HG02938 (cell line): ENCODE results near the gene FLYWCH2.
"Not testable (repeated sequence)": the region's sequence is repeated elsewhere in the genome, so short reads cannot be mapped to it uniquely, and the experiment has no call there.

Experiments used
- ATAC-seq: cut with Tn5 transposase; IDR thresholded peaks from one replicate; pipeline ENCODE4 v1.9.1; 2021; ENCODE audit warnings: mild to moderate bottlenecking, moderate library complexity; ENCODE audit not compliant: unreplicated experiment

FLYWCH2 gene

DNA sequence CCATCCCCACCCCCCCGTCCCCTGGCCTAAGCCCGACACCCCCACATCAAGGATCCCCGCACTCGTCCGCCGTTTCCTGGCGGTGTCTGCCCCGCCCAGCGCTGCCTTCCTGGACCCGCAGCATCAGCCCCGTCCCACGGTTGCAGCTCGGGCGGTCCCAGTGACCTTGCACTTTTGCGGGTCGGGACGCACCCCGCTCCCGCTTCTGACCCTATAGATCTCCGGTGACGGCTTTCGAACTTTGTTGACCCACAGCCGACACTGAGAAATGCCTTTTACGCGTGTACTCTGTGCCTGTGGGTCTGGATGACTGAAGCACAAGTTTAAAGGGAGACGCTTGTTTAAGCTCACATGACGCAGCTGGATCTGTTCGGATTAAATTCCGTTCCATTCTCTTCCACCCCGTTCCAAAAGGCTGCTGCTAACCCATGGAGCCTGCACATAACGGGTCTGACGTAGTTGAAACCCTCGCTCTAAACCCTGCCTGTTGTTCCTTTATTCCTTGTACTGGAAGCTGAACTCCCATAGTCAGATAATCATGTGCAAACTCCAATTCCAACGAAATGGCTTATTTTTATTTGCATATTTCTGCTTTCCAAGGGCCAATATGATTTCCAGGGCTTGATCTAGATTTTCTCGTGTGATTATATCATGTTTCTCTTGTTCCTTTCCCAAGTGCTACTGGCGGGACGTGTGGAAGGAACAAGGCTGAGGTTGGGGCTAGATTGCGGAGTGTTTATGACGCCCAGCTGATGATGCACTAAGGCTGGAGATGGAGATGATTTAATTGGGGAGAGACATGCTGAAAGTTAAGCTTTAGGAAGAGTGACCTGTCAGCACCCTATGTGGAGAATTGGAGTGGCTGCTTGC, 29.6 kb downstream of the FLYWCH2 start:
- no peak for ATAC-seq

DNA sequence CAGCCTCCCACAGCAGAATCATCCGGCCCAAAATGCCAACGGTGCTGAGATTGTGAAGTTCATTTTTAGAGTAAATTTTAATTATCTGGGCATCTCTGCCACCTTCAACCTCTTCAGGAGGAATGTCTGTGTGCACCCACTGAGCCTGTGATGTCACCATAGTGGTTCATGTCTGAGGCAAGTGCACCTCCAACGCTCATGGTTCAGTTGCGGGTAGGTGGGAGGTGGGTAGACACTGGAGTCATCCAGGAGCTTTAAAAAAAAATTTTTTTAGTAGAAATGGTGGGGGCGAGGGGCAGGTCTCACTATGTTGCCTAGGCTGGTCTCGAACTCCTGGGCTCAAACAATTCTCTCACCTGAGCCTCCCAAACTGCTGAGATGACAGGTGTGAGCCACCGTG, 30.6 kb downstream of the FLYWCH2 start:
- no peak for ATAC-seq

DNA sequence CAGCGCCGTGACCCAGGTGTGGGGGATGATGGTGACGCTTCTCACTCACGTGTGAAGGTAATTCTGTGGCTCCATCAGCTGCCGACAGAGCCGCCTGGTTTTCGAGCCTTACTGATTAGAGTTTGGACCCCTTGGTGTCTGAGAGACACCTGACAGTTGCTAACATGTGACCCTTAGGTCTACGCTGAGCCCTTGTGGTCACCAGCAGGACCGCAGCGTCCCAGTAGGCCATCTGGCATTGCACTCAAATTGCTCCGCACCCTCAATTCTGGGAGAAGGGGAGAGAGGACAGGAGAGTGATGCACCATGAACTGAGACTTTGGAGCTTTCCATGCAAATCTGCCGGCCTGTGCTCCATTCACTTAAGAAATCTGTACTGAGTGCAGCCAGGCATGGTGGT, 31.2 kb downstream of the FLYWCH2 start:
- no peak for ATAC-seq

DNA sequence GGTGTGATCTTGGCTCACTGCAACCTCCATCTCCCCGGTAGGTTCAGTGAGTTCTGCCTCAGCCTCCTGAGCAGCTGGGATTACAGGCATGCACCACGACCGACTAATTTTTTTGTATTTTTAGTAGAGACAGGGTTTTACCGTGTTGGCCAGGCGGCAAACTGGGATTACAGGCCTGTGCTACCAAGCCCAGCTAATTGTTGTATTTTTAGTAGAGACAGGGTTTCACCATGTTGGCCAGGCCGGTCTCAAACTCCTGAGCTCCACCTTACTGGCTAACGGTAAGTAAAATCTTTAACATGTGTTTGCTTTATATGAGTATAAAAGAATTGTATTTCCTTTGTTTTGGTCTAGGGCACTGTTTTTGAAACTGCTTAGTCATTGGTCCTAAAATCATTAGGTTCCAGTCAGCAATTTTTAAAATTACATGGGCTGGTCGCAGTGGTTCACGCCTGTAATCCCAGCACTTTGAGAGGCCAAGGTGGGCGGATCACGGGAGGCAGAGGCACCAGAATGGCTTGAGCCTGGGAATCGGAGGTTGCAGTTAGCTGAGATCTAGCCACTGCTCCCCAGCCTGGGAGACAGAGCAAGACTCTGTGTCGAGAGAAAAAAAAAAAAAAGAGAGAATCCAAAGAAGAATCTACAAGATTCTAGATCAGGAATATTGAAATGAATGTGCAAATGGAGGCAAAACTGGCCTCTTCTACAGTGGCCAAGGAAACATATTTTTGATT, 32.3 kb downstream of the FLYWCH2 start:
- no peak for ATAC-seq

DNA sequence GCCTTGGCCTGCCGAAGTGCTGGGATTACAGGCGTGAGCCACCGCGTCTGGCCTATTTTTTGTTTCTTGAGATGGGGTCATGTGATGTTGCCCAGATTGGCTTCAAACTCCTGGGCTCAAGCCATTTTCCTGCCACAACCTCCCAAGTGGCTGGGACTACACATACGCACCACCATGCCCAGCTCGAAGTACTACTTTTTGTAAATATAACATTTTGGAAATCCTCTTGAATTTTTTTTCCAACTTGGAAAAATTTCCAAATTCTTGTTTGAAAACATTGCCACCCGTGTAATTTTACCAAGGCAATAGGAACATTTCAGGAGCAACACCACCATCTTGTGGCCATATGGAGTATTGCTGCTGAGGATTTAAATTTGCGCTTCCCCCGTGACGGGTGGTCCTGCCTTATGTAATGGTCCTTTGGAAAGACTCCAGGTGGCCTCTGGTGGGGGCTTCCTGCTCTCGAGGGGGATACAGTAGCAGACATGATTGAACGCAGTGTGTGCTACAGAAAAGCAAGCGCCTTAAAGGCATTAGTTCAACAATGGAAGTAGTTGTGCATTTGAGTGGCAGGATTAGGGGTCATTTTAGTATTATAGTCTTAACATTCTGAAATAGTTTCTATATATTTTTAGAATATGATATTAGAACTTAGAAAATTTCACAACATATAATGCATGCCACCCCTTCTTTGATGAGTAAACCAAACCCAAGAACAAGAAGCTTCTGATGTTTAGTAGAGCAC, 36.7 kb downstream of the FLYWCH2 start:
- ATAC-seq, result no peak

DNA sequence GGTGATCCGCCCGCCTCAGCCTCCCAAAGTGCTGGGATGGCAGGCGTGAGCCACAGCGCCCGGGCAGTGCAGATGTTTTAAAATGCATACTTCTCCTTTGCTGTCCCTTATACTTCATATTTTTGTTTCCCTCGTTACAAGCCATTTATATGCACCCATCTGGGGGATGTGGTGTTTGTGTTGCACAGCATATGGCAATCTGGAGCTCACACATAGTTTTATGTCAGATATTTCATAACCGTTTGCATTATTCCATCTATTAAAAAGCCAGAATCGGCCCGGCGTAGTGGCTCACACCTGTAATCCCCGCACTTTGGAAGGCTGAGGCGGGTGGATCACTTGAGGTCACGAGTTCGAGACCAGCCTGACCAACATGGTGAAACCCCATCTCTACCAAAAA, 40.5 kb downstream of the FLYWCH2 start:
- ATAC-seq, result no peak

DNA sequence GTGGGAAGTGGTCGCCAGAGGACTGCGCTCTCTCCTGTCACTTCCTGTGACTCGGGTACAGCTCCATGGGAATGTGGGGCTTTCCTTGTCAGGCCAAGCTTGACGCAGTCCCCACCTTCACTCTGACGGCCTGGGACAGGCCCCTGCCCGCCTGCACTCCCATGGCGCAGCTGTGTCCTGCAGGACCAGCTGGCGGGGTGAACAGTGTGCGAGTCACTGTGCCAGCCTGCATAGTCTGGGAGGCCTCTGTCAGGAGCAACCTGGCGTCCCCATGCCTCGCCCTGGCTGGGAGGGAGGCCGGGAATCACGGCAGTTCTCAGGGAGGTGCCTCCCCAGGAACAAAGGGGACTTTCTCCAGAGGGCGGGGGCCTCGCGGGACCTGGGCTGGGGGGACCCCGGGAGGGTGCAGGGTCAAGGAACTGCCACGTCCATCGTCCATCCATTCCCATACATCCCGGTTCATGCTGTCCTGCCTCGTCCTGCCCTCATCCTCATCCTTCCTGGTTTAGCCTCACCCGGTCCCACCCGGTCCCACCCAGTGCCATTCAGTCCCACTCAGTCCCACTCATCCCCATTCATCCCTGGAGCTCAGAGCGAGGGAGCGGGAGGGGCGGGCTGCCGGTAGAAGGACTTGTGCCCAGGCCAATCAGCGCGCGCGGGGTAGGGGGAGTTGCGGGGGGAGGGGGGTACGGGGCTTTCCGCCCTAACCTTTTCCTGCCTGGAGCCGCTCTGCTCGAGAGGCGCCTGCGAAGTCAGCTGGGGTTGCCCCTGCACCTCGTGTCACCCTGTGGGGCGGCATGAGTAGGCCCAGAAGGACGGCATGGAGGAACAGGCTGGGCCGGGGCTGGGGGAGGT, 42.1 kb downstream of the FLYWCH2 start:
- no peak for ATAC-seq

DNA sequence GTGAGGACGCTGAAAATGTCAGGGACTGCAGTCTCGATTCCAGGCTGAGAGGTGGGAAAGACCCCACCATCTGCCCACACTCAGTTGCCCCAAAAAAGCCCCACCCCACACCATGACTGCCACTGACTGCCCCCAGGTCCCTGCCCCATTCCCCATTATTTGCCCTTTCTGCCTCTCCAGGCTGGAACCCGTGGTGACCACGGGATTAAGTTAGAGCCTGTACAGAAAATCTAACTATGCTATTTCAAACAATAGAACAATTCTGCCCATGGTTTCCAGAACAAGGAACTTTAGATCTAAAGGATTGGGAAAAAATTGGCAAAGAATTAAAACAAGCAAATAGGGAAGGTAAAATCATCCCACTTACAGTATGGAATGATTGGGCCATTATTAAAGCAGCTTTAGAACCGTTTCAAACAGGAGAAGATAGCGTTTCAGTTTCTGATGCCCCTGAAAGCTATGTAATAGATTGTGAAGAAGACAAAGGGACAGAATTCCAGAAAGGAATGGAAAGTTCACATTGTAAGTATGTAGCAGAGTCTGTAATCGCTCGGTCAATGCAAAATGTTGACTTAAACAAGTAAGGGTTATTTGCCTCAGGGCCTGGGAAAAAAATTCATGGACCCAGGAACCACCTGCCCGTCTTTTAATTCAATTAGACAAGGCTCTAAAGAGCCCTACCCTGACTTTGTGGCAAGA, 43.1 kb downstream of the FLYWCH2 start:
- no peak for ATAC-seq

DNA sequence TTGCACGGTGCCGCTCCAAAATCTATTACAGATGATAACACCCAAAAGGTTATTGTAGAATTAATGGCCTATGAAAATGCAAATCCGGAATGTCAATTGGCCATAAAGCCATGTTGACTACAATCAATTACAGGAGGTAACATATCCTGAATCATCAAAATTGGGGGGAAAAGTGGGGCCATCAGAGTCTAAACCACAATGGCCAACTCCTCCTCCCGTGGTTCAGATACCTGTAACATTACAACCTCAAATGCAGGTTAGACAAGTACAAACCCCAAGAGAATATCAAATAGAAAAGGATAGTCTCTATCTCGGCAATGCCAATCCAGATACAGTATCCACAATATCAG, 43.6 kb downstream of the FLYWCH2 start:
- no peak for ATAC-seq

DNA sequence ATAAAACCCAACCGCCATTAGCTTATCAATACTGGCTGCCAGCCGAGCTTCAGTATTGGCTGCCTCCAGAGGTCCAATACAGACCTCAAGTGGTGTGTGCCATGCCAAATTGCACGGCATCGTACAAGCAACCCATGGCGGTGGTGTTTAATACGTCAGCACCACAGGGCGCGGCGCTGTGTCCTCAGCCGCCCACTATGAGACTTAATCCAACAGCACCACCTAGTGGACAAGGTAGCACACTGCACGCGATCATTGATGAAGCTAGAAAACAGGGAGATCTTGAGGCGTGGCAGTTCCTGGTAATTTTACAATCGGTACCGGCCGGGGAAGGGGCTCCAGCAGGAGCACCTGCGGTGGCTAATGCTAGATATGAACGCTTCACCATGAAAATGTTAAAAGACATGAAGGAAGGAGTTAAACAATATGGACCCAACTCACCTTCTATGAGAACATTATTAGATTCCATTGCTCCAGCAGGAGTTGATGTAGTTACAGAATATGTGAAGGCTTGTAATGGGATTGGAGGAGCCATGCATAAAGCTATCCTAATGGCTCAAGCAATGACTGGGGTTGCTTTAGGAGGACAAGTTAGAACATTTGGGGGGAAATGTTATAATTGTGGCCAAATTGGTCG, 44.1 kb downstream of the FLYWCH2 start:
- no peak for ATAC-seq

DNA sequence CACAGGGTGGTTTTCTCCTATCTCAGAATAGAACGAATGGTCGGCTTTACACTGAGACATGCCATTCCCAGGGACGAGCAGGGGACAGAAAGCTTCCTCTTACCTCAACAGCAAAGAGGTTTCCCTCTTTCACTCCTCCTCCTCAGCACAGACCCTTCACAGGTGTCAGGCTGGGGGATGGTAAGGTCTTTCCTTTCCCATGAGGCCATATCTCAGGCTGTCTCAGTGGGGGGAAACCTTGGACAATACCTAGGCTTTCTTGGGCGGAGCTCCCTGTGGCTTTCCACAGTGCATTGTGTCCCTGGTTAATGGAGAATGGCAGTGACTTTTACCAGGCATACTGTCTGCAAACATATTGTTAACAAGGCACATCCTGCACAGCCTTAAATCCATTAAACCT, 45.1 kb downstream of the FLYWCH2 start:
- not testable (repeated sequence) for ATAC-seq

DNA sequence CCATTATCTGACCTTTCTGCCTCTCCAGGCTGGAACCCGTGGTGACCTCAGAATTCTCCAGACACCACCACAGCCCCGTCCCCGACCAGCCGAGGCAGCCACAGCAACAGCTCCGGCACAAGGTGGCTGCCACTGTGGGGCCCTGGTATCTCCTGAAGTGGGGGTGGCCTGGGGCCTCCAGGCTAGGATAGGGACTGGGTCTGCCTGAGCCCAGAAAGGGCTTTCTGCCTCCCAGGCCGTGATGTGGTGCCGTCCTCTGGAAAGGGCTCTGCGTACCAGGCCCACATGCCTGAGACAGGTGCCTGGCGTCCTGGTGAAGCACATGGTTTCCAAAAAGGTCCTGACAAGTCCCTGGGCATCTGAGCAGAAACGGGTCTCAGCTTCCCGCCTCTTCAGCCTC, 45.8 kb downstream of the FLYWCH2 start:
- no peak for ATAC-seq

DNA sequence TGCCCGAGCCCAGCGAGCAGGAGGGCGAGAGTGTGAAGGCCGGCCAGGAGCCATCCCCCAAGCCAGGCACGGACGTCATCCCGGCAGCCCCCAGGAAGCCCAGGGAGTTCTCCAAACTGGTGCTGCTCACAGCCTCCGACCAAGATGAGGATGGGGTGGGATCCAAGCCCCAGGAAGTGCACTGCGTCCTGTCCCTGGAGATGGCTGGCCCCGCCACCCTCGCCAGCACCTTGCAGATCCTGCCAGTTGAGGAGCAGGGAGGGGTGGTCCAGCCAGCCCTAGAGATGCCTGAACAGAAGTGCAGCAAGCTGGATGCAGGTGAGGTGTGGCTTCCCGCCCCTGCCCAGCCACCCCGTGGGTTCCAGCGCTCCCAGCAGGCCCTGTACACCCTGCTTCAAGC, 46.7 kb downstream of the FLYWCH2 start:
- ATAC-seq, result no peak

DNA sequence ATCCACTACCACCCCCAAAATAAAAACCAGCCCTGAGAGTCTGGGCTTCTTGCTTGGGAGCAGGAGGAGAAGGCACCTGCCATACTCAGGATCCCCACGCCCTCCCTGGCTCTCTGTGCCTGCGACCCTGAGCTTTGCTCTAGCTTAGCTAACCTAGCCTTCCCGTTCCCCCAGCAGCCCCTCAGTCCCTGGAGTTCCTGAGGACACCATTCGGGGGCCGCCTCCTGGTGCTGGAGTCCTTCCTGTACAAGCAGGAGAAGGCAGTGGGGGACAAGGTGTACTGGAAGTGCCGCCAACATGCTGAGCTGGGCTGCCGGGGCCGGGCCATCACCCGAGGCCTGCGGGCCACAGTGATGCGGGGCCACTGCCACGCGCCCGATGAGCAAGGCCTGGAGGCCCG, 47.2 kb downstream of the FLYWCH2 start:
- ATAC-seq, result no peak

DNA sequence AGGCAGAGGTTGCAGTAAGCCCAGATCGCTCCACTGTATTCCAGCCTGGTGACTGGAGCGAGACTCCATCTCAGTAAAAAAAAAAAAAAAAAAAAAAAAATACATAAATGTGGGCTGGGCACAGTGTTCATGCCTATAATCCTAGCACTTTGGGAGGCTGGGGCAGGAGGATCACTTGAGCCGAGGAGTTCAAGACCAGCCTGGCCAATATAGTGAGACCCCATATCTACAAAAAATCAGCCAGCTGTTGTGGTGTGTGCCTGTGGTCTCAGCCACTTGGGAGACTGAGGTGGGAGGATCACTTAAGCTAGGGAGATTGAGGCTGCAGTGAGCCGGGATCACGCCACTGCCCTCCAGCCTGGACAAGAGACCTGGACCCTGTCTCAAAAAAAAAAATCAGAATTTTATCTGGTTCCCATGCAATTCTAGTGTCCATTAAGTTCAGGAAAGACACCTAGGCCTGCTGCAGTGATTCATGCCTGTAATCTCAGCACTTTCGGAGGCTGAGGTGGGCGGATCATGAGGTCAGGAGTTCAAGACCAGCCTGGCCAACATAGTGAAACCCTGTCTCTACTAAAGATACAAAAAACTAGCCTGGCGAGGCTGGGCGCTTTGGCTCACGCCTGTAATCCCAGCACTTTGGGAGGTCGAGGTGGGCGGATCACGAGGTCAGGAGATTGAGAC, 48.4 kb downstream of the FLYWCH2 start:
- not testable (repeated sequence) for ATAC-seq

DNA sequence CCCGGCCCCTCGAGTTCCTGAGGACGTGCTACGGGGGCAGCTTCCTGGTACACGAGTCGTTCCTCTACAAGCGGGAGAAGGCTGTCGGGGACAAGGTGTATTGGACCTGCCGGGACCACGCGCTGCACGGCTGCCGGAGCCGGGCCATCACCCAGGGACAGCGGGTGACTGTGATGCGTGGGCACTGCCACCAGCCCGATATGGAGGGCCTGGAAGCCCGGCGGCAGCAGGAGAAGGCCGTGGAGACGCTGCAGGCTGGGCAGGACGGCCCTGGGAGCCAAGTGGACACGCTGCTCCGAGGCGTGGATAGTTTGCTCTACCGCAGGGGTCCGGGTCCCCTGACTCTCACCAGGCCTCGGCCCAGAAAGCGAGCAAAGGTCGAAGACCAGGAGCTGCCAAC, 50.1 kb downstream of the FLYWCH2 start:
- ATAC-seq, result no peak

DNA sequence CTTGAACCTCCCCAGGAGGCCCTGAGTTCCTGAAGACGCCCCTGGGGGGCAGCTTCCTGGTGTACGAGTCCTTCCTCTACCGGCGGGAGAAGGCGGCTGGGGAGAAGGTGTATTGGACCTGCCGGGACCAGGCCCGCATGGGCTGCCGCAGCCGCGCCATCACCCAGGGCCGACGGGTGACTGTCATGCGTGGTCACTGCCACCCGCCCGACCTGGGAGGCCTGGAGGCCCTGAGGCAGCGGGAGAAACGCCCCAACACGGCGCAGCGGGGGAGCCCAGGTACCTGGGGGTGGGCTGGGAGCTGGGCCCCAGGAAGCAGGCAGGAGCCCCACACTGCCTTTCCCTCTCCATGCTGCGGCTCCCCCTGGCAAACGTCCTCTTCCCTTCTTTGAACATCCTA, 50.7 kb downstream of the FLYWCH2 start:
- no peak for ATAC-seq

DNA sequence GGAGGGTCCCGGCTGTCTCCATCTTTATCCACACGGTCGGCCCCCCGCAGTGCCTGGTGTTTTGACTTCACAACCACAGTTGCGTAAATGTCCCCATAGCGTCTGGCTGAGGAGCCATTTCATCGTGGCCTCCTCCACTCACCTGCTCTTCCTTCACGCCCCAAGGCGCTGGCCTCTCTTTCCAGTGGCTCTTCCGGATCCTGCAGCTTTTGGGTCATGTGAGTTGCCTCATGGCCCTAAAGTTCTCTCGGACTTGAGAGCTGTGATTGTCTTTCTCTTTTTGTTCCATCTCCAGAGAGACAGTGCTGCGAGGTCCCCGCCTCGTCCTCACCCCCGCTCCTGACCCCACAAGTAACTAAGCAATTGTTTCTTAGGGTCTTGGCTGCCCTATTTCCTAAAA, 51.4 kb downstream of the FLYWCH2 start:
- ATAC-seq, result no peak

DNA sequence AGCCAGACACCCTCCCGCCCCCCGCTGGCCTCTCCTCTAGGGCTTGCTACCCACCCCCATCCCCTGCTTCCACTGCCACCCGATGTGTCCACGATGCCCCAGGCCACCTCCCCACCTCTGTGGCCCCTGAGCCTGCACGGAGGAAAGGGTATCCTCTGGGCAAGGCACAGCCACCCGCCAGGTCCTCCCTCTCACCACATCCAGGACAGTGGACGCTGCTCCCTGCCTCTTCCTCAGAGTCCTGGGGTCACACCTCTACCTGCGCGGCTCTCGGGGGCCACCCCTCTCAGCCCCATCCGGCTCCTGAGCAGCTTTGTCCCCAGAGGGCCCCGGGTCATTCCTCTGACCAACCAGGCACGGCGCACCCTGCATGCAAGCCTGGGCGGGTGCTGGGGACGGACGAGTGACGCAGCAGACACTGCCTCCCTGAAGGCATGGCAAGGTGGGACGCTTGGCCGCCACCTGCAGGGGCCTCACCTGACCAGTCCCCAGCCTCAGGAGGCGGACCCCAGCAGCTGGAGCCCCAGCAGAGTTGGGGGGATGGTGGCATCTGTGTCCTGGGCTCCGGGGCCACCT, 53.5 kb downstream of the FLYWCH2 start:
- ATAC-seq, result no peak
